Mesenteric fat pad (tissue), 1 donor: ENCODE measurements around the gene CTBP1. TPM values are rescaled to one million over a fixed set of nuclear protein-coding genes. Genes with fewer than 3 reads are reported as not detected.
A peak's percentile ranks its signal among the peaks of the same experiment; 100 is the strongest.

Experiments
- DNase-seq: peaks from one replicate; pipeline ENCODE4 v3.0.0-alpha.2; 2020; ENCODE audit warnings: low spot score
- total RNA-seq: library from RNA; stranded (reverse); fragmentation: NEBNext Ultra II Directional; extraction: Animal tissue kit (Norgen Biotek cat#: 25700); gene quantifications from one replicate; pipeline ENCODE4 v1.2.1, GENCODE V29; 2021
- donor health status: DM: yes; HTN: yes; CAD: no.

The CTBP1 gene
- total RNA-seq, 1 donor from 2014 or later: 147 TPM

DNA sequence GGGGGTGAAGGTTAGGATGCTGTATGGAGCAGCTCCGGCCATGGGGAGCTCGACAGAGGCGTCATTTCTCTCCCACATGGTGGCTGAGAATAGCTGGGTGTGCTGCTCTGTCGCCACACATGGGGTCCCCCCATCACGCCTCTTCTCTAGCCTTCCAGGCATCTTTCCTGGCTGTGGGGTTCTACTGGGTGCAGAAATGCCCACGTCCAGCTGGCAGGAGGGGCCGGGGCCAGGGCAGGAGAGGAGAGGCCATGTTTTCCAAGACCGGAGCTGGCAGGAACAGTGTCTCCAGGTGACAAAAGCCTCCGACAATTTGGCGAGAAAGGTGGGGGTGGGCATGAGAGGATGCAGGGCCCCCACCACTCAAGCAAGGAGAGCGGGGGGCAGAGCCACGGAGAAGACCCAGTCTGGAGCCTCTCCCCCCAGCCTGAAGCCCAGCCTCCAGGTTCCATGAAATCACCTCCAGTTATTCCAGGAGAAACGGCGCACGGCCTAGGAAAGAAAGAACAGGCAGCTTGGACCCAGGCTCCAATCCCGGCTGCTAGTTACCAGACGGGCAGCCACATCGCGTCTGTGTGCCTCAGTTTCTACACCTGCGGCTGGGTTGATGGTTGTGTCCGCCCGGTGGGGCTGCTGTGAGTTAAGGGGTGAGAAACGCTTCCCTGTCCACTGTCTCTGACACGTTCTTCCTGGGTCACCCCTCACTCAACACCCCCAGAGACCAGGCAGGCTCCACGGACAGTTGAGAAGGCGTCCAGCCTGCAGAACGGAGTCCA is 49.2 kb downstream of the CTBP1 start:
- no peak for DNase-seq

DNA sequence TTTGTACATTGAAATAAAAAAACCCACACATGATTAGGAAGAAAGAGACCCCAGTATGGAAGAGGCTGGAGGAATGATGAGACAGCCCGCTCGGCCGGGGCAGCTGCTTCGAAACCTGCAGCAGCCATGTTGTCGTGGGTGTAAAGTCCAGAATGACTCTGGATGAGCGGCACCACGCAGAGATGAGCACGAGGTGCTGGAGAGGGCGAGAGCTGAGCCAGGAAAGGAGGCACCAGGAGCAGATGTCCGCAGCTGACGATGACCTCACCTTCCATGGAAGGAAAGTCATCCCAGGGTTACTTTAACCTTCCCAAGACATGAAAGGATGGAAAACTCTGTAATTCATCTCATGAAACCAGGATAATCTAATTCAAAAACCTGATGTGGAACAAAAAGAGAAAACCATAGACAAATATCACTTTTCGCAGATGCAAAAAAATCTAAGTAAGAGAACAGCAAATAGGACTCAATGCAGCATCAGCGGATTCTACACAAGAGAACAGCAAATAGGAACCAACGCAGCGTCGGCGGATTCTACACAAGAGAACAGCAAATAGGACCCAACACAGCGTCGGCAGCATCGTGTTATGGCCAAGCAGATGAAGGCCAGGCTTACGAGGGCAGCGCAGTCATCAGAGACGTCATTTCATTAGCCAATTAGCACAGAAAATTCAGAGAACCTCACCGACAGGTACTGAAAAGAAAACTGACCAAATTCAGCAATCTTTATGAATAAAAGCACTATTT is 50.7 kb downstream of the CTBP1 start:
- DNase-seq: no peak

DNA sequence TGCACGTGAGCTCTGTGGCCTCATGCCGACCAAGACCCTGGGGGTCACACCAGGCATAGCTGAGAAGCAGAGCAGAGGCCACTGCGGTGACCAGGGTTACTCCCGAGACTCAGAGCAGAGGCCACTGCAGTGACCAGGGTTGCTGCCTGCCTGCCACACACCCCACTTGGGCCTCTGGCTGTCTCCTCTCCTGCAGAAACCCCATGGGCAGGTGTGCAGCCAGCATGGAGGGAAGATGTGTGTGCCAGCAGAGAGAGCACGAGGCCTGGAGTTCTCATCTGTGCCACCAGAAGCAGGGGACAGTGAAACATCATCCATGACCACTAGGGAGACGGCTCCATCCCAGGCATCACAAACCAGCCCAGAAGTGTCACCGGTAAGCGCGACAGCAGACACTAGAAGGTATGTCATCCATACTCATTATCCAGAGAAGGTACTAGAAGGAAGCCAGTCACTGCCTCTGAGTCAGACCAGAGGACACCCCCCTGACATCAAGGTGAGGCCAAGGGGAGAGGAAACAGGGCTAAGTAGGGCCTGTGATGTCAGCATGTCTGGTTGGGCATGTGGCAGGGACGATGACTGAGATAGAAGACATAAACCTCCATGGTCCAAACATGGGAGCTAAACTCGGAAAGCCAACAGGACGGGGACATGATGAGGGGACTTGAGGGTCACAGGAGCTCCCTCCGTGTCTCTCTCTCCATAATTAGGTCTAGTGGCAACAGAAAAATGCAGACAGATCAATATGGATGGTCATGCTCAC is 52.3 kb downstream of the CTBP1 start:
- DNase-seq: no peak

DNA sequence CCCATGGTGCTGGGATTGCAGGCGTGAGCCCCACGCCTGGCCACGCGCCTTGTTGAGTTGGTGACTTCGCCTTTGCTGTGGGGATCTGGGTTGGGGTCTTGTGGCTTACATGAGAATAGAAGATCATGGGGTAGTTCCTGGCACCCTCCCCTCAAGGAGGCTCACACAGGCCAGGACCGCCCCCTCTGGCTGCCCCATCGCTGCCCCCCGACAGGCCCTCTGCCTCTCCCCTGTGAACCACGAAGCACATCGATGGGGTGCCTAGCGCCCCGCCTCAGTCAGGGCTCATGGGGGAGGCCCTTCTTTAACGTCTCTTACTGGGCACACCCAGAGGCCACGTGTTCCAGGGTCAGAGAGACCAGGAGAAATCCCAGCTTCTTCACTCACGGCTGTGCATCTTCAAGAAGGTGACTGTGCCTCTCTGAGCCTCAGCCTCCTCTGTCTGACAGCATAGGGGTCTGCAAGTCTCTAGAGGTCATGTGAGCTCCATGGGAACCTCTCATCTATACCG is 53.0 kb downstream of the CTBP1 start:
- DNase-seq: no peak

DNA sequence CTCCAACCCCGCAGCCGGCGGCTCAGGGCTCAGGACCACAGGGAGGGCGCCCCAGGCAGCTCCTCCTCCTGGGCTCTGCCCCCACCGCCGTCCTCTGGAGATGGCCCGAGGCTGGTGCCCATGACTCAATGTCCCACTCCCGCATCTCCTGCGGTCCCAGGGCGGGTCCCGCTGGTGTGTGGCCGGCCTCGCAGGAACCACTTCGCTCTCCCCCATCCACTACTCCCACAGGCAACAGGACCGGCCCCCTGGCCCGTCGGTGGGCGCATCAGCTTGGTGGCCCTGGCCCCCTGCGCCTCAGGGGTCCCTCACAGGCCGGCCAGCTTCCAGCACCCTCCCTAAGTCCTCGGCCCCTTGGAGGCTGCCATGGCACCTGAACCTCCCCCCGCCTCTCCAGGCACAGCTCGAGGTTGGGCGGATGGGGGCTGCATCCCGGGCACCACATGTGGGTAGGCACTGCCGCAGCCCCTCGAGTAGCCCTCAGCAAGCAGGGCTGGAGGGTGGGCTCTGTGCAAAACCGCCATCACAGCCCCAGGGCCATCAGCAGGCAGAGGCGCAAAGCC is 53.7 kb downstream of the CTBP1 start:
- no peak for DNase-seq

DNA sequence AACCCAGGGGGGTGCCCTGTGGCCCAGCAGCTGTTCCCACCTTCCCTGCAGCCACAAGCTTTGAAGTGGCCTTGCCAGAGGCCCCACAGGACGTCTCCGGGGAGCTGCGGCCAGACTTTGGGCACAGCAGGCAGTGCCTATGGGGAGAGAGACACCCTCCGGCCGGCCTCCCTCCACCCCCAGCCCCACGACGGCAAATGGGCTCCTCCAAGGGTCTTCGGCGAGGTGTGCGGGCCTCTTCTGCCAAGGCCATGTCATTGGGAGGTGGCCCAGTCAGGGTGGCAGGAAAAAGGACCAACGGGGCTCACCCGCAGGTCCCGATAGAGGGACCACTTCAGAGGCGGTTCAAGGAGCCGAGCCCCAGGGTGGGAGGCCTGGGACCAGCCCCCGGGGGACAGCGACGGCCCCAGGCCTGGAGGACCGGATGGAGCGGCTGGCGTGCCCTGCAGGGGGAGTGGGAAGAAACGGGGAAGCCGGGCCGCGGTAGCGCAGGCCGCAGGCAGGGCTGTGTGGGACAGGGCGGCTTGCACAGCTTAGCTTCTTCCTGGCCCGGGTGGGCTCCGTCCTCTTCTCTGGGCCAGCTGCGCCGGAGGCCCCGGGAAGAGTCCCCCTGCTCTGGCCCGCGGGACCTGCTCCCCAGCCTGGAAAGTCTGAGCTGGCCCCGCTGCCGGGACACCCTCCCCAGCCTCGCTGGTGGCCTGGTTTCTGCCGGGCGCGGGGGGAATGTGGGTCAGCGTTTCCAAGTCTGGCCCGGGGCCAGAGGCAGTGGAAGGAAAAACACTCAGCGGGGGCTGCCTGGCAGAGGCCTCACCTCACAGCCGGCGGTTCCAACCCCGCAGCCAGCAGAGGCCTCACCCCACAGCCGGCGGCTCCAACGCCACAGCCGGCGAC is 54.7 kb downstream of the CTBP1 start:
- DNase-seq: peak; percentile 91

DNA sequence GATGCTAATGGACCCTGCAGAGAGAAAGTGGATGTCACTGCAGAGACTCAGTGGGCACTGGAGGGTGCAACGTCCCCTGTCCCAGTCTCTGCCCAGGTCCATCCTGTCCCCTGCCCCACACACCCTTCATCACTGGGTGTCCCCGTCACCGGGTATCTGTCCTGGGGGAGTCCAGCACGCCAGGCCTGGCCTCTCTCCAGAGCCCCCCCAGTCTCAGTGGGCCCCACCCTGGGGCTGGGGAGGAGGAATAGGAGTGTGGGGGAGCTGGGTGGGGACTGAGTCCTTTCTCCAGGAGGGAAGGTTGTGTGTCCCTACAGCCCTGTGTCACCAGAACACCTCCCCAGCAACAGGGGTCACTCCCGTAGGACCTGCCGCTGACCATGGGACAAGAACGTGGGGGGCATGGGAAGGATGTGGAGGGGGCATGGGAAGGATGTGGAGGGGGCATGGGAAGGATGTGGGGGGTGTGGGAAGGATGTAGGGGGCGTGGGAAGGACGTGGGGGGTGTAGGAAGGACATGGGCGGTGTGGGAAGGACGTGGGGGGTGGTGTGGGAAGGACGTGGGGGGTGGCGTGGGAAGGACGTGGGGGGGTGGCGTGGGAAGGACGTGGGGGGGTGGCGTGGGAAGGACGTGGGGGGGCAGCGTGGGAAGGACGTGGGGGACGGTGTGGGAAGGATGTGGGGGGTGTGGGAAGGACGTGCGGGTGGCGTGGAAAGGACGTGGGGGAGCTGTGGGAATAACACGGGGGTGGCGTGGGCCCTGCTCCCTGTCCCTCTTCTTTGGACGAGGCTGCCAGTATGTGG is 55.5 kb downstream of the CTBP1 start:
- DNase-seq: peak; percentile 79

DNA sequence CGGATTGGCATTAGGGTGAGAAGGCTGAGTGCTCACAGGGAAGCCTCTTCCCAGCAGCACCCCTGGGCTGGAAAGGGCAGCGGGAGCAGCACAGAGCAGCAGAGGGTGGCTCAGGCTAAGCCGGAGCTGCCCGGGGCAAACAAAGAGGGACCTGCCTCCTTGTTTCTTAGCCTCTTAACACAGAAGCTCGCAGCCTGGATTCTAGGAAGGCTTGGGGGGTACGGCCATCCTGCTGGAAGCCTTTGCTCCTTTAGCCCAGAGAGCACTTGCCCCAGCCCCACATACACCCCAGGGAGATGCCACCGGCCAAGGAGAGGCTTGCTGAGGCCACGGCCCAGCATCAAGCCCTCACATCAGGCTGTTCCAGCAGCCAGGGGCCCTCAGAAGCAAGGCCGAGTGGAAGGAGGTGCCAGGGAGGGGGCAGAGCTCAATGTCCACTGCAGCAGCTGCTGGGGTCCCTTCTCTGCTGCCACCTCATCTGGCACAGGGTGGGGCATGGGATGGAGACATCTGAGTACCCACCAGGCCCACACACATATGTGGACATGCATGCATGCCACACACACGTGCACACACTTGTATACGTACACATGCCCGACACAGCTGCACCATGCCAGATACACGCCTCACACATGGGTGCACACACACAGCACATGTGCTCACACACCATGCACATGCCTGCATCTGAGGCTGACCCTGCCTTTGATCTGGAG is 56.3 kb downstream of the CTBP1 start:
- no peak for DNase-seq

DNA sequence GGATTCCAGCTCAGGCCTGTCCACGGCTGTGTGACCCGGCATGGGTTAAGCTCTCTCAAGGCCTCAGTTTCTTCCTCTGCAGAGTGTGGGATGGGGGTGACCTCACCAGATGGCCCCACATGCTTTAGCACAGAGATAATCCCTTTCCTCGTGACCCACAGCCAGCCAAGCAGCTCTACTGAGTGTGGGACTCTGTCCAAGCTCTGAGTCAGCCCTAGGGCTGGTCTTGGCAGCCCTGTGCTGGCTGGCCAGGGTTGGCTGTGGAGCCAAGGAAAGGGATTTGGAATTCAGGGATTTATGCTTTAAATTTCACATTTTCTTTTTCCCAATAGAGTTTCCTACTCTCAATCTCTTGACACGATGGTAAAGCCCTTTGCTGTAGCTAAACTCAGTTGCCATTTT is 56.8 kb downstream of the CTBP1 start:
- peak; percentile 90 for DNase-seq

DNA sequence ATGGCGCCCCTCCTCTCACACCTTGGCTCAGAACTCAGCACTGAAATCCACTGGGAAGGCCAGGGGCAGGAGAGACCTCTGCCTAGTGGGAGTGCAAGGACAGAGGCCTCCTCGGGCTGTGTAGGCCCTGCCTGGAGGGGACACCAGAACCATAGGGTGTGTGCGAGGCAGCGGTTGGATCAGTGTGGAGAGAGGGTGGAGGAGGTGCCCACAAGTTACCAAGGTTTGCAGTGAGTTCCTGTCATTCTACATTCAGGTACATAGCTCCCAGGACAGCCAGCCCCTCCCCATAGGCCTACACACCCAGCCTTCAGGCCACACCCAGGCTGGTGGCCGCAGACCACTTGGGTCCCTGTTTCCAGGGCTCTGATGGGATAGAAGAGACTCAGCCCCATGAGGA is 57.3 kb downstream of the CTBP1 start:
- no peak for DNase-seq

DNA sequence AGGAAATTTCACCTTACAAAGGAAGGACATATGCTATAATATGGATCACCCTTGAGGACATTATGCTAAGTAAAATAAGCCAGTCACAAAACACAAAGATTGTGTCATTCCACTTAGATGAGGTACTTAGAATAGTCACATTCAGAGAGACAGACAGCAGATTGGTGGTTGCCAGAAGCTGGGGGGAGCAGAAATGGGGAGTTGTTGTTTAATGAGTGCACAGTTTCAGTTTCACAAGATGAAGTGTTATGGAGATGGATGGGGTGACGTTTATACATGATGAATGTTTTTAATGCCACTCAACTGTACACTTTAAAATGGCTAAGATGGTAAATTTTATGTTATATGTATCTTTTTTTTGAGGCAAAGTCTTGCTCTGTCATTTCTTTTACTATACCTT is 61.7 kb downstream of the CTBP1 start:
- no peak for DNase-seq

DNA sequence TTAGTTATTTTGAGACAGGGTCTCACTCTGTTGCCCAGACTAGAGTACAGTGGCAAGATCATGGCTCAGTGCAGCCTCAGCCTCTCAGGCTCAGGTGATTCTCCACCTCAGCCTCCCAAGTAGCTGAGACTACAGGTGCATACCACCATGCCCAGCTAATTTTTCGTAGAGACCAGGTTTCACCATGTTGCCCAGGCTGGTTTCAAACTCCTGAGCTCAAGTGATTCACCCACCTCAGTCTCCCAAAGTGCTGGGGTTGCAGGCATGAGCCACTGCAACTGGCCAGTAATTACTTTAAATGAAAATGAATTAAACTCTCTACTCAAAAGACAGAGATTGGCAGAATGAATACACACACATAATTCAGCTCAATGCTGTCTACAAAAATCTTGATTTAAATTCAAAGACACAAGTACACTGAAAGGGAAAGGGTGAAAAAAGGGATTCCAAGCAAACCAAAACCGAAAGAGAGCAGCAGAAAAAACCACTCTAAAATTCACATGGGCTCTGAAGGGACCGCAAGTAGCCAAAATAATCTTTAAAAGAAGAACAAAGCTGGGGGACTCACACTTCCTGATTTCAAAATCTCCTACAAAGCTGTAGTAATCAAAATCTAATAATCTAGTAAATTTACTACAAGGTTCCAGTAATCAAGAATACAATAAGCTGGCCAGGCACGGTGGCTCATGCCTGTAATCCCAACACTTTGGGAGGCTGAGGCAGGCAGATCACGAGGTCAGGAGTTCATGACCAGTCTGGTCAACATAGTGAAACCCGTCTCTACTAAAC is 64.8 kb downstream of the CTBP1 start:
- no peak for DNase-seq

DNA sequence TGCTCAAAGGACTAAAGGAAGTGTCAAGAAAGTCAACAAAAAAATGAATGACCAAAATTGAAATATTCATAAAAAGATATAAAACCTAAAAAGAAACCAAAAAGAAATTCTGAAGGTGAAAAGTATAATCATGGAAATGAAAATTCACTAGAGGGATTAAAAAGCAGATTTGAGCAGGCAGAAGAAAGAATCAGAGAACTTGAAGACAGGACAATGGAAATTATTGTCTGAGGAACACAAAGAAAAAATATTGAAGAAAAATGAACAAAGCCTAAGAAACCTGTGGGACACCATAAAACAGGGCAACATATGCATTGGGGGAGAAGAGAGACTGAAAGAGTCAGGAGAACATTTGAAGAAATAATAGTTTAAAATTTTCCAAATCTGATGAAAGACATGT is 66.6 kb downstream of the CTBP1 start:
- no peak for DNase-seq

DNA sequence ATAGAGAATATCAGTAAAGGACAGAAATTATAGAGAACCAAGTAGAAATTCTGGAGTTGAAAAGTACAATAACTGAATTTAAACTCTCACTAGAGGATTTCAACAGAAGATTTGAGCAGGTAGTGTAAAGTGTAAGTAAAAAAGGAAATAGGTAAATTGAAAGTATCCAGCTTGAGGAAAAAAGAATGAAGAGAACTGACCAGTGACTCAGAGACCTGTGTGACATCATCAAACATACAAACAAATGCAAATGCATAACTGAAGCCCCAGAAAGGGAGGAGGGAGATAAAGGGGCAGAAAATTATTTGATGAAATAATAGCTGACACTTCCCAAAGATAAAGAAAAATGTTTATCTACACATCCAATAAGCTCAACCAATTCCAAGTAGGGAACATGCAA is 68.3 kb downstream of the CTBP1 start:
- DNase-seq: no peak

DNA sequence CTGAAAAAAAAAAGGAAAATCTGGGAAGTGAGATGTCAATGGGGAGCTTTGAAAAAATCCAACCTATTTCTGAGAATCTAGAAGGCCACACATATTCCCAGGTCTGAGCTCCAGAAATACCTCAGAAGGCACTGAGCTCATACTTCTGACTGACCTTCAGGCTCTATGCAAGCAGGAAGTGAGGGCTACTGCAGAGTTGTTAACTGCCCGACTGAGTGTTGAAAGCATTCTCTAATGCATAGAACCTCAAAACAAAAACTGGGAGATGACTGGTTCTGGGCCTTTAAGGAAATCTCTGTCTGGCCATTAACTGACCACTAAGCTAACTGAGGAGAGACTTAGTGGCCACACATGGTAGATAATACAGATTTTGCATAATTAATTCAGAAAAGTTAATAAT is 69.0 kb downstream of the CTBP1 start:
- DNase-seq: no peak

DNA sequence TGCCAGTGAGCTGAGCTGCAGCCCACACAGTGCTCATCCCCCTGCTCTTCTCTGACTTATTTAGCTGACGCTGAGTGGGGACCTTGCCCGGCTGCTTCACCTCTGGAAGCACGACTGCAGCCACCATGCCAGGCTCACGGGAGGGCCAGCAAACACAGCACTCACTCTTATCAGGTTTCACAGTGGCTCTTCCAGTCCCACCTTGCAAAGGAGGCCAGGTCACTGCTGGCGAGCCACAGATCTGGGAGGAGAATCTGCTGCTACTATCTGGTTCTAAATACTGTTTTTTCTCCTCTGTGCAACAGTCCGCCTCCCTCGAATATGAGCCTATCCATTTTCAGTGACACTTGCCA is 69.9 kb downstream of the CTBP1 start:
- DNase-seq: no peak

DNA sequence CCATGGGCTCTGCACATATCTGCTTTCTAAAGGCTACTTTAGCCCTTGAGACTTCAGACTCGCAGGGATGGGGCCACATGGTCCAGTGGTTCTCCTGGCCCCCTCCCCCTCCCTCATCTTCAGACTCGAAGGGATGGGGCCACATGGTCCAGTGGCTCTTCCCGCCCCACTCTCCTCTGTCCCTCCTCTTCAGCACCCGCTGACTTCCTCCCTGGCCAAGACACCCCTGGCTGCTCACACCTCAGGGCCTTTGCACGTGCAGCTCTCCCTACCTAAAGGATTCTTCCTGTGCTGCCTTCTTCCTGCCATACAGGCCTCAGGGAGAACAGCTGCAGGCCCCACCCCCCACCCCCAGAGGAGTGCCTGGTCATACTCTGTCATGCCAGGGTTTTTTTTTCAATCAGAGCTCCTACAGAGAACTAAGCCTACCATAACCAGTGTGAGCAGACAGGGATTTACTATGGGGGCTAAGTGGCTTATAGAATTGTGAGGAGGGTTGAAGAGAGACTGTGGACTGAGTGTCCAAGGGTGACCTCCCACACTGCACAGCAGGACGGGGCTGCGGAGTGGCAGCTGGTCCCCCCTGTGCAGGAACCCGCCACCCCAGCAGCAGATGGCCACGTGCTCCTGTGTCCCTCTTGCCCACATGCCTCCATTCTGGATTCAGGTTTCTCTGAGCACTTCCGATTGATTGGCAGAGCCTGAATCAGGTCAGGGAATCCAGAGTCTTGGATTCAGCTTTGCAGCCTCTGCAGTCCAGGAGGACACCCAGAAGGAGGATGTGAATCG is 70.4 kb downstream of the CTBP1 start:
- no peak for DNase-seq
